Sigmoid colon (tissue), 7 donors: ENCODE results near the gene CA7. TPM values are rescaled to one million over a fixed set of nuclear protein-coding genes. Genes with fewer than 3 reads are reported as not detected.

Experiments used
- DNase-seq: peaks from one replicate; pipeline ENCODE4 v3.0.0-alpha.2; 2019
- H3K27ac ChIP-seq, 4 donors: fragments of 200-600 bp; sonication (generic); one replicate each; pipeline ENCODE4 v1.5.1; 2016 to 2019; ENCODE audit warnings: mild to moderate bottlenecking in 1 of 4
- H3K27me3 ChIP-seq, 3 donors: fragments of 200-600 bp; sonication (generic); one replicate each; pipeline ENCODE4 v1.5.1; 2019; ENCODE audit warnings: mild to moderate bottlenecking in 1 of 3
- H3K36me3 ChIP-seq, 4 donors: fragments of 200-600 bp; sonication (generic); one replicate each; pipeline ENCODE4 v1.5.1; 2016 to 2019
- H3K4me1 ChIP-seq, 4 donors: fragments of 200-600 bp; sonication (generic); one replicate each; pipeline ENCODE4 v1.5.1; 2017 to 2019
- H3K4me3 ChIP-seq, 4 donors: fragments of 200-600 bp; sonication (generic); one replicate each; pipeline ENCODE4 v1.5.1; 2017 to 2019; ENCODE audit warnings: mild to moderate bottlenecking in 2 of 4, moderate library complexity in 1 of 4
- H3K9me3 ChIP-seq, 4 donors: fragments of 200-600 bp in 3 of 4; sonication (generic) in 3 of 4; one replicate each; pipeline versions ENCODE4 v1.5.1 to v1.6.1; 2013 to 2019
- CTCF ChIP-seq, 4 experiments: fragments of 450-650 bp in 3 of 4; fragments of 200-600 bp in 1 of 4; IDR thresholded peaks; one replicate each; pipeline ENCODE4 v1.5.1; 2016 to 2019; ENCODE audit warnings: antibody characterized with exemption in 4 of 4, mild to moderate bottlenecking in 3 of 4, moderate library complexity in 2 of 4
- EP300 ChIP-seq, 4 donors: sonication (generic); formaldehyde crosslinking; IDR thresholded peaks; one replicate each; pipeline ENCODE4 v1.6.1; 2017; ENCODE audit warnings: antibody characterized with exemption in 4 of 4
- POLR2A ChIP-seq, 2 donors: fragments of 450-650 bp; IDR thresholded peaks; one replicate each; pipeline ENCODE4 v1.6.1; 2016; ENCODE audit warnings: antibody characterized with exemption in 2 of 2, mild to moderate bottlenecking in 2 of 2, moderate library complexity in 2 of 2
- POLR2AphosphoS5 ChIP-seq, 4 donors: sonication (generic); formaldehyde crosslinking; IDR thresholded peaks; one replicate each; pipeline ENCODE4 v1.6.1; 2017; ENCODE audit warnings: antibody characterized with exemption in 4 of 4
- WGBS, 2 donors: extraction: QIAGEN DNeasy Blood & Tissue Kit; methylation state at CpG; one replicate each; pipeline ENCODE4 v1.1.7; 2013; 5-methylcytosine and 5-hydroxymethylcytosine counted together
- intact Hi-C: fragments of 100-400 bp; cut with DNase I; formaldehyde crosslinking; loops from one replicate; pipeline ENCODE4 v1.15.1; 2023
- polyA plus RNA-seq, 3 donors: library from polyadenylated mRNA; stranded (reverse); fragments of 200-250 nt; gene quantifications; one replicate each; pipeline ENCODE4 v1.2.3, GENCODE V29; 2013
- total RNA-seq, 4 donors: library from RNA; depleted of rRNA; stranded (reverse); fragments of >200 nt; gene quantifications; one replicate each; pipeline ENCODE4 v1.1.0, GENCODE V29; 2016
- donor health status: healthy with polysubstance abuse.
- donor health status: Bipolar disorder and iron deficiency.
- donor health status: healthy.

Gene CA7
- total and polyA plus RNA-seq, 7 donors, result 1.9 to 188 (median 133) TPM; not detected in 3

DNA sequence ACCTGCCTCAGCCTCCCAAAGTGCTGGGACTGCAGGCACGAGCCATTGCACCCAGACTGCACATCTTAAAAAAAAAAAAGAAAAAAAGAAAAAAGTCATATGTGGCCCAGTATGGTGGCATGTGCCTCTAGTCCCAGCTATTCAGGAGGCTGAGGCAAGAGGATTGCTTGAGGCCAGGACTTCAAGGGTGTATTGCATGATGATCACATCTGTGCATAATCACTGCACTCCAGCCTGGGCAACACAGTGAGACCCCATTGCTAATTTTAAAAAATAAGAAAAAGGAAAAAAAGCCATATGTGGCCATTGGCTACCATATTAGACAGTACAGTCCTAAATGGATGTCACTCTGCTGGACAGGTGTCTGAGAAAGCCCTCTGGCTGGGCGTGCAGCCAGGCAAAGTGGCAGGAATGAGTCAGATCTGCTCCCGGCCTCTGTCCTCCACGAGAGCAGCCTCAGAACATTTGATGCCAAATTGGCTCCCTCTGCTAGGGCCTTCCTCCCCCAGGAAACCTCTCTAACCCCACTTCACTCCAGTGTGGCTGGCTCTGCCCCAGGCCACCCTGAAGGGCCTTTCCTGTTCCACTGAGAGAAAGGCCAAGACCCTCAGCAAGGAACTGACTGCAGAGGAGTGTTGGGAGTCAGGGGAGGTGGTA is 14.7 kb downstream of the CA7 start:
- WGBS, 2 donors, result 47 to 64% methylated on average over 4 of the region's 4 CpGs
- no peaks in the 10 kb centered on the region for H3K27me3 ChIP-seq
- H3K9me3 ChIP-seq, result no peaks in the 10 kb centered on the region
- H3K36me3 ChIP-seq, result no peaks in the 10 kb centered on the region
- TF ChIP-seq POLR2A (IDR thresholded peaks at IDR 0.05) (no peak), POLR2AphosphoS5 (IDR thresholded peaks at IDR 0.05) (no peak), CTCF (IDR thresholded peaks at IDR 0.05) (no peak), EP300 (IDR thresholded peaks at IDR 0.05) (no peak)
- no peak for DNase-seq
- H3K27ac ChIP-seq, result no peak overlapping the region
- H3K4me3 ChIP-seq, result no peak overlapping the region
- H3K4me1 ChIP-seq, result peaks cover 0 to 12% (median 11%) of the 10 kb centered on the region in 4 donors
- intact Hi-C loops, result no loop called here

- H3K4me3 ChIP-seq, result no peak overlapping the region
- no peaks in the 10 kb centered on the region for H3K27me3 ChIP-seq
- H3K4me1 ChIP-seq, result peaks cover 0 to 12% (median 11%) of the 10 kb centered on the region in 4 donors
- DNase-seq, result no peak
- intact Hi-C loops, result no loop called here
- no peaks in the 10 kb centered on the region for H3K36me3 ChIP-seq
- H3K9me3 ChIP-seq, result no peaks in the 10 kb centered on the region
- 87 to 89% methylated on average over 3 of the region's 3 CpGs for WGBS, 2 donors
- TF ChIP-seq POLR2AphosphoS5 (IDR thresholded peaks at IDR 0.05) (no peak), CTCF (IDR thresholded peaks at IDR 0.05) (no peak), EP300 (IDR thresholded peaks at IDR 0.05) (no peak), POLR2A (IDR thresholded peaks at IDR 0.05) (no peak)
- H3K27ac ChIP-seq, result no peak overlapping the region
Observed at GRCh38 chr16:66859397-66860068, 15.3 kb downstream of the CA7 start.

- WGBS, 2 donors, result 90 to 93% methylated on average over 8 of the region's 8 CpGs
- Histone ChIP-seq H3K27me3 (no peaks in the 10 kb centered on the region), H3K9me3 (no peaks in the 10 kb centered on the region), H3K36me3 (no peaks in the 10 kb centered on the region), H3K4me3 (no peak overlapping the region), H3K27ac (no peak overlapping the region), H3K4me1 (peaks cover 0 to 12% (median 11%) of the 10 kb centered on the region in 4 donors)
- TF ChIP-seq CTCF (IDR thresholded peaks at IDR 0.05) (no peak), EP300 (IDR thresholded peaks at IDR 0.05) (no peak), POLR2AphosphoS5 (IDR thresholded peaks at IDR 0.05) (no peak), POLR2A (IDR thresholded peaks at IDR 0.05) (no peak)
- intact Hi-C loops, result no loop called here
- peak; percentile 40 for DNase-seq
Observed at GRCh38 chr16:66862023-66862520, 17.9 kb downstream of the CA7 start.

DNA sequence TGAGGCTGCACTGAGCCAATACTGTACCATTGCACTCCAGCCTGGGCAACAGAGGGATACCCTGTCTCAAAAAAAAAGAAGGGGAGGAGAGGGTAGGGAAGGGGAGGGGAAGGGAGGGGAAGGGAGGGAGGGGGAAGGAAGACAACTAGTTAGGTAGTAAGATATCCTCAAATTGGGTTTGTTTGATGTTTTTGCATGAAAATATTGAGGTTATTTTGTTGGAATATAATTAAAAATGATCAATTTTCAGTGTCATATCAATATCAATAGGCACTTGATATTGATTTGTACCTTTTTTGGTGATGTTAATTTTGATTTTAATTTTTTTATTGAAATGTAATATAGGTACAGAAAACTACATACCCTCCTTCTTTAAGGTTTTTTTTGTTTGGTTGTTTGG is 19.5 kb downstream of the CA7 start:
- no peaks in the 10 kb centered on the region for H3K27me3 ChIP-seq
- intact Hi-C loops, result no loop called here
- peaks cover 0 to 12% (median 11%) of the 10 kb centered on the region in 4 donors for H3K4me1 ChIP-seq
- no peak overlapping the region for H3K4me3 ChIP-seq
- H3K9me3 ChIP-seq, result no peaks in the 10 kb centered on the region
- no peak for DNase-seq
- TF ChIP-seq CTCF (IDR thresholded peaks at IDR 0.05), result no peak
- TF ChIP-seq POLR2AphosphoS5 (IDR thresholded peaks at IDR 0.05), result no peak
- no peak for TF ChIP-seq POLR2A (IDR thresholded peaks at IDR 0.05)
- no peak for TF ChIP-seq EP300 (IDR thresholded peaks at IDR 0.05)
- H3K27ac ChIP-seq, result no peak overlapping the region
- H3K36me3 ChIP-seq, result no peaks in the 10 kb centered on the region
